Activated CD4-positive, alpha-beta T cell treated with anti-CD3 and anti-CD28 coated beads, Interleukin-2, Interleukin-6, amounts not matched to agents 100 ng/mL and 50 ng/mL, durations not matched to agents 16 hours and 8 hours (primary cell): ENCODE data around the gene GNB3.

Source experiments
- DNase-seq: peaks from one replicate; pipeline ENCODE4 v3.0.0-alpha.2; 2020

Gene GNB3

GRCh38 chr12:6824085-6824775 lies 16.5 kb upstream of the GNB3 start:
- no peak for DNase-seq

- DNase-seq: no peak
Measured at GRCh38 chr12:6824901-6825381, 15.8 kb upstream of the GNB3 start.

- peak; percentile 86 for DNase-seq
Measured at GRCh38 chr12:6825398-6826124, 15.2 kb upstream of the GNB3 start.

- DNase-seq: no peak
Measured at GRCh38 chr12:6826125-6826733, 14.5 kb upstream of the GNB3 start.

- DNase-seq: no peak
Measured at GRCh38 chr12:6826734-6827436, 13.8 kb upstream of the GNB3 start.

- DNase-seq: peak; percentile 50
Measured at GRCh38 chr12:6827437-6827911, 13.3 kb upstream of the GNB3 start.

- DNase-seq: no peak
Measured at GRCh38 chr12:6827982-6828780, 12.5 kb upstream of the GNB3 start, which contains the start of gene P3H3. TSS of gene P3H3 (plus strand) at chr12:6828407. CDS start at chr12:6828441, 34 bp downstream.

GRCh38 chr12:6828781-6829535 lies 11.8 kb upstream of the GNB3 start:
- DNase-seq: no peak

GRCh38 chr12:6829536-6830220 lies 11.0 kb upstream of the GNB3 start:
- no peak for DNase-seq

GRCh38 chr12:6830286-6830890 lies 10.3 kb upstream of the GNB3 start:
- DNase-seq: no peak

- no peak for DNase-seq
Measured at GRCh38 chr12:6830999-6831398, 9.7 kb upstream of the GNB3 start.

- no peak for DNase-seq
Measured at GRCh38 chr12:6831450-6831995, 9.2 kb upstream of the GNB3 start.

GRCh38 chr12:6832125-6832524 lies 8.6 kb upstream of the GNB3 start:
- DNase-seq: no peak

GRCh38 chr12:6833189-6833890 lies 7.4 kb upstream of the GNB3 start:
- no peak for DNase-seq

- no peak for DNase-seq
Measured at GRCh38 chr12:6834254-6834653, 6.5 kb upstream of the GNB3 start.

- no peak for DNase-seq
Measured at GRCh38 chr12:6834873-6835272, 5.9 kb upstream of the GNB3 start.

- DNase-seq: no peak
Measured at GRCh38 chr12:6836851-6837250, 3.9 kb upstream of the GNB3 start.

GRCh38 chr12:6837370-6838060 lies 3.2 kb upstream of the GNB3 start:
- no peak for DNase-seq

GRCh38 chr12:6838854-6839253 lies 1.9 kb upstream of the GNB3 start:
- DNase-seq: no peak
